Calu3 (cell line): ENCODE data around the gene PADI6. TPM values are rescaled to one million over a fixed set of nuclear protein-coding genes. Genes with fewer than 3 reads are reported as not detected.

Experiments
- BruUV-seq: library from RNA; stranded (reverse); fragments of 400-500 nt; replicated peaks from 2 replicates; lab custom pipeline; 2021; lab: Mats Ljungman, UMichigan
- CTCF ChIA-PET: fragments of 300-600 bp; sonication (Branson Sonifier 250); formaldehyde crosslinking; loops from one replicate; lab custom pipeline; 2022; ENCODE audit warnings: antibody characterized with exemption; lab: Charles Lee
- DNase-seq: peaks from one replicate; pipeline ENCODE4 v3.0.0; 2022
- H3K27ac Mint-ChIP-seq: one replicate; pipeline ENCODE4 v1.8.0; 2022; ENCODE audit warnings: mixed read lengths; ENCODE audit not compliant: unreplicated experiment
- H3K27me3 Mint-ChIP-seq: one replicate; pipeline ENCODE4 v1.8.0; 2022; ENCODE audit warnings: mixed read lengths; ENCODE audit not compliant: unreplicated experiment
- H3K36me3 Mint-ChIP-seq: one replicate; pipeline ENCODE4 v1.8.0; 2022; ENCODE audit warnings: mild to moderate bottlenecking, moderate library complexity, mixed read lengths; ENCODE audit not compliant: insufficient read depth, unreplicated experiment
- H3K4me1 Mint-ChIP-seq: one replicate; pipeline ENCODE4 v1.8.0; 2022; ENCODE audit warnings: mild to moderate bottlenecking, low read depth, mixed read lengths; ENCODE audit not compliant: unreplicated experiment
- H3K4me3 Mint-ChIP-seq: one replicate; pipeline ENCODE4 v1.8.0; 2022; ENCODE audit warnings: mild to moderate bottlenecking, low read depth, moderate library complexity, mixed read lengths; ENCODE audit not compliant: unreplicated experiment
- H3K9me3 Mint-ChIP-seq: one replicate; pipeline ENCODE4 v1.8.0; 2022; ENCODE audit warnings: low read depth, mixed read lengths; ENCODE audit not compliant: unreplicated experiment
- intact Hi-C: fragments of 100-400 bp; cut with micrococcal nuclease; formaldehyde crosslinking; loops from one replicate; pipeline ENCODE4 v1.10.0; 2022; ENCODE audit not compliant: unreplicated experiment
- total RNA-seq: library from RNA; stranded (reverse); gene quantifications from 2 replicates; pipeline ENCODE4 v1.2.3, GENCODE V29; 2022
- TF ChIP-seq, protein P1 (sequence below): fragments of 200-600 bp; IDR thresholded peaks from one replicate; pipeline ENCODE4 v1.8.0; 2022; ENCODE audit warnings: antibody characterized with exemption; ENCODE audit not compliant: unreplicated experiment

PADI6 gene
- total RNA-seq, 1 experiment from 2014 or later, result not detected

DNA sequence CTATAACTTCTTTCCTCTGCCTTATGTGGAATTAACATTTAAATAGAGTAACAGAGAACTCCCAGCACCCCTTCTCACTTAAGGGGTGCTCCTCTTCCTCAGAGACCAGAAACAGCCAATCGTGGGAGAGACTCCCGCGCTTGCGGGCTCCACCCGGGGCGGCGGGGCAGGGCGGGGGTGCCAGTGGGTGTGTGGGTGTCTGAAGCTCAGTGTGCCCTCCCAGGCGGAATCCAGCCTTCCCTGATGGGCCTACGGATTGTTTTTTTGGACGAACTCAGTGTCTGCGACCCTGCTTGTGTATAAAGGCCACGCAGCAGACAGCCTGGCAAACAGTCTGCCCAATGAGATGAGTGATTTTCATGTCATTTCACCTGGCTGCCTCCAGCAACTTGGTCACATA is 61.3 kb downstream of the PADI6 start:
- TF ChIP-seq, protein P1, sequence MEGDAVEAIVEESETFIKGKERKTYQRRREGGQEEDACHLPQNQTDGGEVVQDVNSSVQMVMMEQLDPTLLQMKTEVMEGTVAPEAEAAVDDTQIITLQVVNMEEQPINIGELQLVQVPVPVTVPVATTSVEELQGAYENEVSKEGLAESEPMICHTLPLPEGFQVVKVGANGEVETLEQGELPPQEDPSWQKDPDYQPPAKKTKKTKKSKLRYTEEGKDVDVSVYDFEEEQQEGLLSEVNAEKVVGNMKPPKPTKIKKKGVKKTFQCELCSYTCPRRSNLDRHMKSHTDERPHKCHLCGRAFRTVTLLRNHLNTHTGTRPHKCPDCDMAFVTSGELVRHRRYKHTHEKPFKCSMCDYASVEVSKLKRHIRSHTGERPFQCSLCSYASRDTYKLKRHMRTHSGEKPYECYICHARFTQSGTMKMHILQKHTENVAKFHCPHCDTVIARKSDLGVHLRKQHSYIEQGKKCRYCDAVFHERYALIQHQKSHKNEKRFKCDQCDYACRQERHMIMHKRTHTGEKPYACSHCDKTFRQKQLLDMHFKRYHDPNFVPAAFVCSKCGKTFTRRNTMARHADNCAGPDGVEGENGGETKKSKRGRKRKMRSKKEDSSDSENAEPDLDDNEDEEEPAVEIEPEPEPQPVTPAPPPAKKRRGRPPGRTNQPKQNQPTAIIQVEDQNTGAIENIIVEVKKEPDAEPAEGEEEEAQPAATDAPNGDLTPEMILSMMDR, result no peak
- DNase-seq, result no peak
- Mint-ChIP-seq H3K4me3 (no peak overlapping the region), H3K27ac (no peak overlapping the region), H3K36me3 (peaks cover 54% of the 10 kb centered on the region), H3K27me3 (no peaks in the 10 kb centered on the region), H3K4me1 (no peaks in the 10 kb centered on the region), H3K9me3 (no peaks in the 10 kb centered on the region)
- intact Hi-C loops, result no loop called here
- CTCF ChIA-PET, result no interaction called here
- no TSS peak for BruUV-seq

- intact Hi-C loops, result no loop called here
- Mint-ChIP-seq H3K27me3 (no peaks in the 10 kb centered on the region), H3K27ac (no peak overlapping the region), H3K9me3 (no peaks in the 10 kb centered on the region), H3K36me3 (peaks cover 56% of the 10 kb centered on the region), H3K4me1 (no peaks in the 10 kb centered on the region), H3K4me3 (no peak overlapping the region)
- CTCF ChIA-PET, result interaction anchor here (0.6 kb wide), 1 partner anchor 147 kb away, joined by 4 read pairs; no protein-coding TSS in a partner anchor
- no TSS peak for BruUV-seq
- TF ChIP-seq, protein P1, result no peak
- DNase-seq, result no peak
These were observed 62.0 kb downstream of the PADI6 start for GRCh38 chr1:17434016-17434415.

DNA sequence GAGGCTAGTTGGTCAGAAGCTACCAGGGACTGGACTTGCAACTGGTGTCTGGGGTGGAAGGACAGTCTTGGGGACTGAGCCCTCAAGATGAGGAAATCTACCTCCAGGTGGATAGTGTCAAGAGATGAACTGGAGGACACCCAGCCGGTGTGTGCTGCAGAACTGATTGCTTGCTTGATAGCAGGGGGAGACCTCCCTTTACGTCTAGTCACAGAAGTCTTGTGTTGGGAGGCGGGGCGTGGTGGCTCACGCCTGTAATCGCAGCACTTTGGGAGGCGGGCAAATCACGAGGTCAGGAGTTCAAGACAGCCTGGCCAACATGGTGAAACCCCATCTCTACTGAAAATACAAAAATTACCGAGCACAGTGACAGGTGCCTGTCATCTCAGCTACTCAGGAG is 62.6 kb downstream of the PADI6 start:
- CTCF ChIA-PET, result no interaction called here
- Mint-ChIP-seq H3K27me3 (no peaks in the 10 kb centered on the region), H3K36me3 (peaks cover 58% of the 10 kb centered on the region), H3K27ac (no peak overlapping the region), H3K4me1 (no peaks in the 10 kb centered on the region), H3K9me3 (no peaks in the 10 kb centered on the region), H3K4me3 (no peak overlapping the region)
- TF ChIP-seq, protein P1, result no peak
- BruUV-seq, result no TSS peak
- intact Hi-C loops, result no loop called here
- no peak for DNase-seq

GRCh38 chr1:17436380-17437174 is 64.6 kb downstream of the PADI6 start:
- no peak for DNase-seq
- Mint-ChIP-seq H3K4me3 (peak overlapping the region; percentile 57), H3K36me3 (peaks cover 58% of the 10 kb centered on the region), H3K9me3 (no peaks in the 10 kb centered on the region), H3K27ac (no peak overlapping the region), H3K4me1 (peaks cover 14% of the 10 kb centered on the region), H3K27me3 (no peaks in the 10 kb centered on the region)
- TF ChIP-seq, protein P1, result no peak
- CTCF ChIA-PET, result interaction anchor here (0.5 kb wide), 1 partner anchor 124 kb away, joined by 4 read pairs; no protein-coding TSS in a partner anchor
- intact Hi-C loops, result no loop called here
- TSS peak; percentile 26 for BruUV-seq
